Gastroesophageal sphincter (tissue), 4 donors: ENCODE results near the gene ANKS6. TPM values are rescaled to one million over a fixed set of nuclear protein-coding genes. Genes with fewer than 3 reads are reported as not detected.
A peak's percentile ranks its signal among the peaks of the same experiment; 100 is the strongest.

ENCODE experiments used
- ATAC-seq: fragments of 150-250 bp; one replicate; pipeline ENCODE4 v1.9.1; 2016; ENCODE audit warnings: mild to moderate bottlenecking, moderate library complexity
- H3K27ac ChIP-seq, 4 donors: fragments of 200-600 bp; sonication (generic) in 3 of 4; 1 replicate in 3 of 4; 2 replicates in 1 of 4; pipeline ENCODE4 v1.5.1; 2016 to 2019
- H3K27me3 ChIP-seq: fragments of 200-600 bp; sonication (generic); one replicate; pipeline ENCODE4 v1.5.1; 2019
- H3K36me3 ChIP-seq, 2 donors: fragments of 200-600 bp; sonication (generic); one replicate each; pipeline ENCODE4 v1.5.1; 2019; ENCODE audit warnings: control low read depth in 1 of 2
- H3K4me1 ChIP-seq, 3 donors: fragments of 200-600 bp; sonication (generic); 1 replicate in 2 of 3; 2 replicates in 1 of 3; pipeline ENCODE4 v1.5.1; 2016 to 2019; ENCODE audit warnings: control low read depth in 2 of 3
- H3K4me3 ChIP-seq, 2 donors: fragments of 200-600 bp; sonication (generic); one replicate each; pipeline ENCODE4 v1.5.1; 2019; ENCODE audit warnings: mild to moderate bottlenecking in 1 of 2, moderate library complexity in 1 of 2
- H3K9me3 ChIP-seq, 3 donors: fragments of 200-600 bp; sonication (generic); one replicate each; pipeline ENCODE4 v1.5.1; 2017 to 2019; ENCODE audit warnings: control low read depth in 2 of 3
- EP300 ChIP-seq: sonication (generic); formaldehyde crosslinking; IDR thresholded peaks from one replicate; pipeline ENCODE4 v1.6.1; 2017; ENCODE audit warnings: antibody characterized with exemption, mild to moderate bottlenecking
- POLR2A ChIP-seq, 2 donors: fragments of 450-650 bp; IDR thresholded peaks; one replicate each; pipeline ENCODE4 v1.6.1; 2017; ENCODE audit warnings: antibody characterized with exemption in 2 of 2, mild to moderate bottlenecking in 2 of 2, moderate library complexity in 1 of 2
- POLR2AphosphoS5 ChIP-seq: sonication (generic); formaldehyde crosslinking; IDR thresholded peaks from one replicate; pipeline ENCODE4 v1.6.1; 2017; ENCODE audit warnings: antibody characterized with exemption
- WGBS, 2 donors: methylation state at CpG; one replicate each; pipeline ENCODE4 v1.1.5; 2018; ENCODE audit warnings: low coverage in 1 of 2; 5-methylcytosine and 5-hydroxymethylcytosine counted together
- total RNA-seq, 4 donors: library from RNA; depleted of rRNA; stranded (reverse); fragments of >200 nt; gene quantifications; one replicate each; pipeline ENCODE4 v1.1.0, GENCODE V29; 2016
- TF ChIP-seq, protein P1 (sequence below), 4 experiments: fragments of 200-600 bp in 2 of 4; fragments of 450-650 bp in 2 of 4; sonication (generic) in 1 of 4; IDR thresholded peaks; one replicate each; pipeline ENCODE4 v1.5.1; 2017 to 2019; ENCODE audit warnings: antibody characterized with exemption in 4 of 4, mild to moderate bottlenecking in 2 of 4, moderate library complexity in 2 of 4

The ANKS6 gene
- total RNA-seq, 4 donors from 2014 or later: 17.6 to 38.4 (median 22.8) TPM

DNA sequence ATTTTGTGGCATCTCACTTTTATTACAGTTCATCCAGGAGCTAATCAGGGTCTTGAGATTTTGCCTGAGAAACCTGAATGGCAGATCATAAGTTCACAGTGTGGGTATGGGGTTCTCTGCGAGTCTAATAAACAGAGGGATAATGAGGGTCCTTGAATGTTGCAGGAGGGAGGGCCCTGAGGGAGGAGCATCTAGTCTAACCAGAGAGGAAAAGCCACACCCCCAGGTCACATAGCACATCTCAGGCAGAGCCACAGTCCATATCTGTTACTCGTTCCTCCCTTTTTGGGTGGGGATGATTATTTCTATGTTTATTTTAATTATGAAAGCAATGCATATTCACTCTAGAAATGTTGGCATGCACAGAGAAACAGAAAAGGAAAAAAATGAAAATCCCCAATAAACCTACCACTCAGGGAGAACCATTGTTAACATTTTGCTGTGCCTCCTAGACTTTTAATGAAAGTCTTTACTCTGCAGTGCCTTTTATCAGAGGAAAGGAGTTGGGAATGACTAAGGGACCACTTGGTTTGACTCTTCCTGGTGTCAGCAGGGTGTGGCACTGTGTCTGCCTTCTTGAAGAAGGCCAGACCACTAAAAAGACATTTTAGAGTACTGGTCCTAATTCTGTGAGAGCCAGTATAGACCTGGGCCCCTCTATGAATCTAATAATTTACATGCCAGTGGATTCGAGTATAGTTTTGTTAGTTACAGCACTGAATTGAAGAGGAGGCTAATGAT is 13.9 kb upstream of the ANKS6 start:
- H3K36me3 ChIP-seq: no peaks in the 10 kb centered on the region
- no peaks in the 10 kb centered on the region for H3K9me3 ChIP-seq
- peaks cover 0 to 50% (median 16%) of the 10 kb centered on the region in 3 donors for H3K4me1 ChIP-seq
- TF ChIP-seq POLR2A (IDR thresholded peaks at IDR 0.05): no peak
- TF ChIP-seq EP300: no peak
- TF ChIP-seq POLR2AphosphoS5: no peak
- TF ChIP-seq, protein P1, sequence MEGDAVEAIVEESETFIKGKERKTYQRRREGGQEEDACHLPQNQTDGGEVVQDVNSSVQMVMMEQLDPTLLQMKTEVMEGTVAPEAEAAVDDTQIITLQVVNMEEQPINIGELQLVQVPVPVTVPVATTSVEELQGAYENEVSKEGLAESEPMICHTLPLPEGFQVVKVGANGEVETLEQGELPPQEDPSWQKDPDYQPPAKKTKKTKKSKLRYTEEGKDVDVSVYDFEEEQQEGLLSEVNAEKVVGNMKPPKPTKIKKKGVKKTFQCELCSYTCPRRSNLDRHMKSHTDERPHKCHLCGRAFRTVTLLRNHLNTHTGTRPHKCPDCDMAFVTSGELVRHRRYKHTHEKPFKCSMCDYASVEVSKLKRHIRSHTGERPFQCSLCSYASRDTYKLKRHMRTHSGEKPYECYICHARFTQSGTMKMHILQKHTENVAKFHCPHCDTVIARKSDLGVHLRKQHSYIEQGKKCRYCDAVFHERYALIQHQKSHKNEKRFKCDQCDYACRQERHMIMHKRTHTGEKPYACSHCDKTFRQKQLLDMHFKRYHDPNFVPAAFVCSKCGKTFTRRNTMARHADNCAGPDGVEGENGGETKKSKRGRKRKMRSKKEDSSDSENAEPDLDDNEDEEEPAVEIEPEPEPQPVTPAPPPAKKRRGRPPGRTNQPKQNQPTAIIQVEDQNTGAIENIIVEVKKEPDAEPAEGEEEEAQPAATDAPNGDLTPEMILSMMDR (IDR thresholded peaks at IDR 0.05): no peak
- 30 to 60% methylated on average over 1 to 3 of the region's 3 CpGs for WGBS, 2 donors
- no peak overlapping the region for H3K4me3 ChIP-seq
- H3K27me3 ChIP-seq: no peaks in the 10 kb centered on the region
- peak overlapping the region in 1 of 4 donors; percentile 87 for H3K27ac ChIP-seq
- ATAC-seq: no peak

DNA sequence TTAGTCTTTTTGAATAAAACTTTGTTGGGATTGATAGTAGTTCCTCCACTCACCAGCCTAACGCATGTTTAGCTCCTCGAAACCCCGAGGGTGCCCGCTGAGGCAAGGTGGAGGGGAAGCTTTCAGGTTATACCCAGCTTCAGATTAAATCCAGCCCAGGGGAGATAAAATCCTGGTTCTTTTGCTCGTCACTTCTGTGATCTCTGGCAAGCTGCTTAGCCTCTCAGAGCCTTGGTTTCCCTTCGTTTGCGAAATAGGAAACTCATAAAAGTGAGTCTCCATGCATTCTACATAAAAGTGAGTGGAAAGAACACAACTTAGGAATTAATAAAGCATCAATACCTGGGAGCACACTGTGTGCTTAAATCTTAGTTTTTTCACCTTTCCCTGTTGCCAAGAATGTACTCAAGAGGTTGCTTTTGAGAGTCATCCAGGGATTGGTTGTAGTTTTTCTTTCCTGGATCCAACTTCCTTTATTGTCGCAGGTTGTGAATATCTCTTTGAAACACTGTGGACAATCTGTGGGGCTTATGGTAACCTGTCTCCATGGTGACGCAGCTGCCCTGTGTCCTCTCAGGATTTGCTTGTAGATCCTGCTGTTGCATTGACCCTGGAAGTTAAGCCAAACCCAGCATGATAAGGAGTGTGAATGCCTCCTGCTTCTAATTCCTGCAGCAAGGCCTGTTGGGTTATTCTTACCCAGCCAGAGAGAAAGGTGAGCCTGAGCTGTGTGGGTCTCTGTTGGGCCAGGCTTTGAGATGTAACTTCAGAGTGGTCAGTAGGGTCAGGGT is 13.2 kb upstream of the ANKS6 start:
- Histone ChIP-seq H3K27me3 (no peaks in the 10 kb centered on the region), H3K4me3 (no peak overlapping the region), H3K9me3 (no peaks in the 10 kb centered on the region), H3K36me3 (no peaks in the 10 kb centered on the region), H3K4me1 (peaks cover 0 to 57% (median 16%) of the 10 kb centered on the region in 3 donors), H3K27ac (peak overlapping the region in 3 of 4 donors; percentile 11 to 87 (median 84))
- TF ChIP-seq POLR2A (IDR thresholded peaks at IDR 0.05) (no peak), POLR2AphosphoS5 (no peak), EP300 (no peak)
- TF ChIP-seq, protein P1 (IDR thresholded peaks at IDR 0.05): no peak
- WGBS, 2 donors: 92 to 100% methylated on average over 1 to 8 of the region's 9 CpGs
- ATAC-seq: no peak

DNA sequence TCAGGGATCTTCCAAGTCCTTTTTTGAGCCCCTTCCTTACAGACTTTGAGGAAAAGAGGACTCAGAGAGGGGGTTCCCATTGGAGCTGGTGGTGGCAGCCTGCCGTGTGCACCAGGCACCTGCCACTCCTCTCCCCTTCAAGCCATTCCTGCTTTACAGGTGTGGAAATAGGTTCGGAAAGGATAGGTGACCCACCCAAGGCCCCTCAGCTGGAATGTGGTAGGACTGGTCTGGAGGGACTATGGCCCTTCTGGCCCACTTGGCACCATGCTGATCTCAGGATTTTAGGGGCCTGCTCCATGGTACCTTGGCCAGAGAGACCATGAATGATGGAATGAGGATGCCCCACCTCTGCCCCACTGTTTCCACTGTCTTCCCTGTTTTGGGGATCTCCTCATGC is 12.5 kb upstream of the ANKS6 start:
- TF ChIP-seq POLR2AphosphoS5 (no peak), POLR2A (IDR thresholded peaks at IDR 0.05) (no peak), EP300 (no peak)
- TF ChIP-seq, protein P1 (IDR thresholded peaks at IDR 0.05): no peak
- no peaks in the 10 kb centered on the region for H3K9me3 ChIP-seq
- no peak for ATAC-seq
- H3K27ac ChIP-seq: peak overlapping the region in 3 of 4 donors; percentile 84 to 87 (median 85)
- no CpG with 5 or more reads among the region's 2 CpGs for WGBS, 2 donors
- H3K27me3 ChIP-seq: no peaks in the 10 kb centered on the region
- no peaks in the 10 kb centered on the region for H3K36me3 ChIP-seq
- peaks cover 0 to 63% (median 16%) of the 10 kb centered on the region in 3 donors for H3K4me1 ChIP-seq
- H3K4me3 ChIP-seq: peak overlapping the region in 1 of 2 donors; percentile 63

DNA sequence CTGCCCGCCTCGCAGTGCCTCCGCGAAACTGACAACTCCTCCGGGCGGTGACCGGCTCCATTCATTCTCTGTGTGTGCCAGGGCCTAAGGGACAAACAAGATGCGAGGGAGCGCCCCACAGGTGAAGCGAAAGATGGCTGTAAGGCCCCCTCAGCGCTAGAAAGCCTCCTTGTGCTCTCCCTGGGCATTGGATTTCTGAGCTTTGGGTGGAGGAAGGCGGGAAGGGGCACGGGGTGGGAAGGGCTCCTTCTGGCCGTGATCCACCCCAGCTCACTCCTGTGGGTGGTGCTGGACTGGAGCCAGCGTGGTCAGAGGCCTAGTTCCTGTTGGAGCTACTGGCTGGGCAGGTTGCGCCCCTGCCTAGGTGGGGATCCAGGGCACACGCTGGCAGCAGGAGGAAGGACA is 12.1 kb upstream of the ANKS6 start:
- H3K27me3 ChIP-seq: no peaks in the 10 kb centered on the region
- peak overlapping the region in 3 of 4 donors; percentile 84 to 87 (median 85) for H3K27ac ChIP-seq
- TF ChIP-seq EP300: no peak
- TF ChIP-seq, protein P1 (IDR thresholded peaks at IDR 0.05): no peak
- TF ChIP-seq POLR2AphosphoS5: no peak
- TF ChIP-seq POLR2A (IDR thresholded peaks at IDR 0.05): no peak
- H3K9me3 ChIP-seq: no peaks in the 10 kb centered on the region
- H3K4me3 ChIP-seq: peak overlapping the region; percentile 63 to 71
- WGBS, 2 donors: 20 to 27% methylated on average over 2 to 11 of the region's 17 CpGs
- H3K36me3 ChIP-seq: no peaks in the 10 kb centered on the region
- peaks cover 0 to 65% (median 16%) of the 10 kb centered on the region in 3 donors for H3K4me1 ChIP-seq
- no peak for ATAC-seq
